ENCODE results near the gene LNP1.
"Not testable (repeated sequence)": the region's sequence is repeated elsewhere in the genome, so short reads cannot be mapped to it uniquely, and the experiment has no call there.

LNP1 gene, protein sequence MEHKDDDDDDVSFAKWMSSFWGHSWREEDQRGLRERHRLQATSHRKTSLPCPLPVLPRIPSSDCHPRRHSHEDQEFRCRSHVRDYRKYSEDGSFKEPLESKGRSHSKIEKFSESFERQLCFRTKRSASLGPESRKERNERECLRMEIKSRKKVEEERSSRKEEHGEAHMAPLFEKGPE

DNA sequence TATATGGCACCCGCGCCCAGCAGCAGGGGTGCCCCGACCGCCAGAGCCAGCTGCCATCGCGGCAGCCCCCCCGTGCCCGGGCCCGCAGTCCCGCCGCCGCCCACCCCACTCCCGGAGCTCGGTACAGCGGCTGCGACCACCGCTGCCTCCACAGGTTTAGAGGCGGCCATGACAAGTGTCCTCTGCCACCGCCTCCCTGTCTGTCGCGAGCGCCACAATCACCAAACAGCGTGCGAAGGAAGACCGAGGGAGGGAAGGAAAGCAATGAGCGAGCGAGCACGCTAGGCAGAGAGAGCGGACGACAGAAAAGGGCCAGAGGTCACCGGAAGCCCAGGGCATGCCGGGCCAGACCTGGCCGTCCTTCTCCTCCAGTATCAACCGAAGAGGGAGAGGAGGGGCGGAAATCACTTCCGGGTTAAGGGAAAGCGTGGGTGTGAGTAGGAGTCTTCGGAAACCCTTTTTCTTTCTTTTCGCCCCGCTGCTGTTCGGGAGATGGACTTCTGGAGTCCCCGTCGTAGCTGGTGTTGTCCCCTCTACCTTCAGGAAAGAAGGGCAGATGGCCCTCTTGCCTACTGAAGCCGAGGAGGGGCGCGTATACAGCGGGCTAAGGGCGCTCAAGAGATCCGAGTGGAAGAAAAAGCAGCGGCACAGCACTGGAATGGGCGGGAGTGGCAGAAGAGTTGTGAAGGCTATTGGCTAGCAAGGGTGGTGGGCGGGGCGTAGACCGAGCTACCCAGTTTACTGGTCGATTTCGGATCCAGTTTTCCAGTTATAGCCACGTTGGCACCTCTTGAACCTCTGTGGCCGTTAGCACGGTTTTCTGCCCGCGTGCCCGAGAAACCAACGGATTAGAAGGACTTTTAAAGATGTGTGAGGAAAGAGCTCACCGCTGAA, at the start of gene LNP1, which contains the start of gene TOMM70:
Gene LNP1 (plus strand): TSS at position 760 of the 894 bp plus-strand sequence. CDS start 28,191 bp downstream, outside the sequence.
Gene TOMM70 (minus strand): TSS at position 310 of the 894 bp plus-strand sequence. CDS start 140 bp downstream, at position 170.
- no peak for TF ChIP-seq CTCF (conservative IDR thresholded peaks at IDR 0.05; ENCODE audit: low read length)
- peak; percentile 95 for DNase-seq (ENCODE audit: low read depth)
- H3K4me3 ChIP-seq (ENCODE audit: low read length): peak within 1 kb of the TSS; percentile 86

DNA sequence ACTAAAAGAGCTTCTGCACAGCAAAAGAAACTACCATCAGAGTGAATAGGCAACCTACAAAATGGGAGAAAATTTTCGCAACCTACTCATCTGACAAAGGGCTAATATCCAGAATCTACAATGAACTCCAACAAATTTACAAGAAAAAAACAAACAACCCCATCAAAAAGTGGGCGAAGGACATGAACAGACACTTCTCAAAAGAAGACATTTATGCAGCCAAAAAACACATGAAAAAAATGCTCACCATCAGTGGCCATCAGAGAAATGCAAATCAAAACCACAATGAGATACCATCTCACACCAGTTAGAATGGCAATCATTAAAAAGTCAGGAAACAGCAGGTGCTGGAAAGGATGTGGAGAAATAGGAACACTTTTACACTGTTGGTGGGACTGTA, 49.6 kb upstream of the LNP1 start:
- not testable (repeated sequence) for DNase-seq (ENCODE audit: low read depth); H3K4me3 ChIP-seq (ENCODE audit: low read length)

GRCh38 chr3:100352296-100353231, 48.8 kb upstream of the LNP1 start:
- no peak for DNase-seq (ENCODE audit: low read depth)
- no peak overlapping the region for H3K4me3 ChIP-seq (ENCODE audit: low read length)
- no peak for TF ChIP-seq CTCF (conservative IDR thresholded peaks at IDR 0.05; ENCODE audit: low read length)

- no peak overlapping the region for H3K4me3 ChIP-seq (ENCODE audit: low read length)
- DNase-seq (ENCODE audit: low read depth): no peak
- TF ChIP-seq CTCF (conservative IDR thresholded peaks at IDR 0.05; ENCODE audit: low read length): no peak
Measured at GRCh38 chr3:100354850-100355249, 46.5 kb upstream of the LNP1 start.

GRCh38 chr3:100358413-100358812, 42.9 kb upstream of the LNP1 start:
- TF ChIP-seq CTCF (conservative IDR thresholded peaks at IDR 0.05; ENCODE audit: low read length): no peak
- DNase-seq (ENCODE audit: low read depth): no peak
- no peak overlapping the region for H3K4me3 ChIP-seq (ENCODE audit: low read length)

DNA sequence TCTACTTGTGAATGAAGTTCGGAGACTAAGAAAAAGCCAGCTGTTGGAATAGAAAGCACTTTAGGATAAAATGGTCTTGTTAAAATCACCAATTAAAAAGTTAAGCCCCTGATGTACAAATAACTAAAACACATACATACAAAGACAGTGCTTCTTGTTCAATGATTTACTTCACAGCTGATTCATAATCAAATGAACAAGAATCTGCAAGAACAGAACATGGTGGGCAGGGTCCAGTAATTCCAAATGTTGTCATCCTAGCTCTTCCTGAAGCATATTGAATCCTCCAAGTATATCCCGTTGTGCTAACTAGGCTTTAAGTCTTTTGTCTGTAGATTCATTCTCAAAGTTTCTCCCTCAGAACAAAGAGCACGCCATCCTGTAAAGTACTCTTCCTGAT, 42.3 kb upstream of the LNP1 start:
- H3K4me3 ChIP-seq (ENCODE audit: low read length): no peak overlapping the region
- TF ChIP-seq CTCF (conservative IDR thresholded peaks at IDR 0.05; ENCODE audit: low read length): no peak
- DNase-seq (ENCODE audit: low read depth): no peak
